Left ventricle myocardium superior (tissue), 1 donor: ENCODE measurements around the gene CRTC3. TPM values are rescaled to one million over a fixed set of nuclear protein-coding genes. Genes with fewer than 3 reads are reported as not detected.

Experiments used
- ATAC-seq: fragments of 200-7000 bp; cut with Tn5 transposase; one replicate; pipeline ENCODE4 v1.9.1; 2020; ENCODE audit warnings: mild to moderate bottlenecking, moderate library complexity
- DNase-seq: peaks from one replicate; pipeline ENCODE4 v3.0.0-alpha.2; 2020
- intact Hi-C: fragments of 100-400 bp; cut with micrococcal nuclease; formaldehyde crosslinking; loops from one replicate; pipeline ENCODE4 v1.11.0; 2022
- total RNA-seq: library from RNA; stranded (reverse); fragmentation: NEBNext Ultra II Directional; extraction: Animal tissue kit (Norgen Biotek cat#: 25700); gene quantifications from one replicate; pipeline ENCODE4 v1.2.1, GENCODE V29; 2021
- donor health status: DM: no; HTN: yes; CAD: no; lungs with severe emphysema.

Gene CRTC3
- total RNA-seq, 1 donor from 2014 or later = 29.8 TPM

DNA sequence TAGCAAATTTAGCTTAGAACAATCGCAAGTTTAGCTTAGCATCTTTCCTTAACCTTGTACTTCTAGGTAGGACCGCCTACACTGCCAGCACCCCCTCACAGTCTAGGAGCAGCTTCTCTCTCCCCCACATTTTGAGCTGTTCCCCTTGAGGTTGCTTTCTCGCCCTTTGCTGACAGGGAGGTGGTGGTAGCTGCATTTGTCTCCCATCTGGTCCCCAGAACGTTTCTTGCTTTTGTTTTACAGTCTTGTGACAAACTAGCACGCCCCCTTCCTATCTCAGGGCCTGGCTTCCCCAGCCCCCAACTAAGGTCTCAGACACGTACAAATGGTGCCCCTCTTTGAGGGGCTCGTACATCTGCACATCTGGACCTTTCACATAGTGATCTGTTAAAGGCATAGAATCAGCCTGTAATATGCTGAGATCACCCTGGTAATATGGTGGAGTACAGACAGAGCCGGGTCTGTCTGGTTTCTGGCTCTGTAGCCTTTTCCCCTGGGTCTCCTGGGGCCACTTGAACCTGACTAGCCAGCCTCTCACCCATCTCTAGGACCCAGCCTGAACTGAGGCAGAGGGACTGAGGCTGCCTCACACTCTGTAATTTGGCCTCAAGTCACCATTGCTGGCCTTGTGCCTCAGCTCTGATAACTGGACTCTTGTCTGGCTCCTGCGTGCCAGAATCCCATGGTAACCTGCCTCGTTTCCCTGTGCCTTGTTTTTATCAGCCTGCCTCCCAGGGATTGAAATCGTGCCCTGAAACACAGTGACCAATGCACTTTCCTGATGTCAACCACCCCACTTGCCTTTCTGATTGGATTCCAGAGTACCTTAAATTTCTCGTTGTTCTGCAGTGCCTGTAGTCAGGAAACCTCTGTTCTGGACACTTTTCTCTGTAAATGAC is 27.7 kb downstream of the CRTC3 start:
- intact Hi-C loops = no loop called here
- peak; percentile 92 for DNase-seq
- ATAC-seq = peak; percentile 82

DNA sequence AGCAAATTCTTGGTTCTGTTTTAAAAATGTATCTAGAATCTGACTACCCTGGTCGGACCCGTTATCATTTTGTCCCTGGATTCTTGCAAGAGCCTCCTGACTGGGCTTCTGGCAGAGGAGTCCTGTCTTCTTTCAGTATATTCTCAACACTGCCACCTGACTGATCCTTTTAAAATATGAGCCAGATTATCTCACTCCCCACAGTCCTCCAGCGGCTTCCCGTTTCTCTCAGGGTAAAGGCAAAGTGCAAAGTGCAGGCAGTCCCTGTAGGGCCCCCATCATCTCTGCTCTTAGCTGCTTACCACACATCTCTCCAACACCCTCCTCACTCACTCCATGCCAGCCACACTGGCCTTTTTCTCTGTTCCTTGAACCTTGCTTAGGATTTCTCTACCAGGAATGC is 28.4 kb downstream of the CRTC3 start:
- DNase-seq (peak; percentile 39), ATAC-seq (peak; percentile 44)
- intact Hi-C loops = no loop called here

DNA sequence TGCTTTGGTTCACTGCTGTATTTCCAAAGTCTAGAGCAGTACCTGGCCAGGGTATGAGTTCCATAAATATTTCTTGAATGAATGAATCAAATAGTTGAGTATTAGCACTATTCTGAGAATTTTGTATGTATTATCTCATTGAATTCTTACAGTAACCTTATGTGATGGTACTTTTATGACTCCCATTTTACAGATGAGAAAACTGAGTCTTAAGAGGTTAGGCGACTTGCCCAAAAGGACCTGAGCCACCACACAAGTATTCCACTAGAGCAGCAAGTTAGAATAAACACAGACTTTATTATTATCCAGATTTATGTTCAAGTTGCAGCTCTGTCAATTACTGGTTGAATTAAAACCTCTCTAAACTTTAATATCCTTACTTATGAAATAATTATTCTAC is 29.4 kb downstream of the CRTC3 start:
- ATAC-seq = no peak
- intact Hi-C loops = no loop called here
- no peak for DNase-seq

DNA sequence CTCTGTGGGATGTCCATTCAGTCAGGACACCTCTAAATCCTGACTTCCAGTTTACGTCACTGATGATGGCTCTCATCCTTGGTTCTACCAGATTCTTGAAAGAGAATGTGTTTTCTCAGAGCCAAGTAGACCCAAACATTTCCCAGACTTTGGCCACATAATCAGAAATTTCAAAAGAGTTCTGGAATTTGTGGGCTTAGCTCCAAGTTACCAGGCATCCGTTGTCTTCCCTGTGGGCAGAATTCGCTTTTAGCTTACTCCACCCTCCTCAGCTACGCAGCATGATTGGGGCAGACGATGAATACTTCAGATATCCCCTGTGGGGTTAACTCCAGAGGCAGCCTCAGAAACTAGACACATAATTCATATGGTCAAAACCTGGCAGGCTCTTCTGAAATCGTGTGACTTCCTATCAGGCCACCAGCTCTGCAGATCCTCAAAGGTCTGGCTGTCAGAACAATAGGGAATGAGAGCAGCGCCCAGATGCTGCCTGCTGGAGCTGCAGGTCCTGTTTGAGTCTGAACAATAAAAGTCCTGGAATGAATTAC is 30.6 kb downstream of the CRTC3 start:
- peak; percentile 60 for ATAC-seq
- intact Hi-C loops = no loop called here
- DNase-seq = peak; percentile 72

DNA sequence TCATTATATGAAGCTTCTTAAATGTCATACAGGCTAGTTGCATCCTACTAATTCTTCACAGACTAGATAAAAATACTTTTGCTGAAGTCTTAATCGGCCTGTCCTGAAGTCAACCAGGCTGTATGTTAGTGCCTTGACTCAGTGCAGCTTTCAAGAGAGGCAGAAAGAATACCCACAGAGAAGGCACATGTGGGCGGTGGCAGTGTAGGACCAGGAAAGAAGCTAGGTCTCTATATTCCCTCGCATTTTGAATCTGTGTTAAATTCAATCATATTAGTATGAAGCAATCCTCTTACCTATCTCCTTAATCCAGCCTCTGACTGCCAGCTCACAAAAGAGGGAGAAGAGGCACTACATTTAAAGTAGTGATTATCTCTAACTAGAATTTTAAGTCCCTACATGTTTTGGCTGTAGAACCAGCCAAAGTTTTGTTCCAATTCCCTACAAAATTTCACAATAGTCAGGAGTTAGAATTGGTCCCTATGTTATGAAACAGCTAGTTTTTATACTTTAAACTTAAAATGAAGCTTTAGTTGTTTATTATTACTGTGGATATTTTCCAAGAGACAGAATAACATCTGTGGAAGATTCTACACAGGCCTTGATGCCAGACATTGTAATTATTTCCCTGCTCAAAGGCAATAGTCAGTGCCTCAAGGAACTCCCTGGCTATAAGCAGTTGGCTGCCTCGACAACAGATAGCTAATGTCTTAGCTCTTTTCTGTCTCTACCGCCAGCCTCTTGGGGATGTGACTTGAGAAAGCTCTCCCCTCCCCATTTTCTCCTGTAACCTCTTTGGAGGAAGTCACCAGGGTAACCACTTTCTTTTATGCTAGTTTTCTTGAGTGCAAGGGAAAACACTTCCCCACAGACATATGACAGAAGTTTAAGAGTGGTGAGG is 31.9 kb downstream of the CRTC3 start:
- DNase-seq = no peak
- peak; percentile 5 for ATAC-seq
- intact Hi-C loops = no loop called here

DNA sequence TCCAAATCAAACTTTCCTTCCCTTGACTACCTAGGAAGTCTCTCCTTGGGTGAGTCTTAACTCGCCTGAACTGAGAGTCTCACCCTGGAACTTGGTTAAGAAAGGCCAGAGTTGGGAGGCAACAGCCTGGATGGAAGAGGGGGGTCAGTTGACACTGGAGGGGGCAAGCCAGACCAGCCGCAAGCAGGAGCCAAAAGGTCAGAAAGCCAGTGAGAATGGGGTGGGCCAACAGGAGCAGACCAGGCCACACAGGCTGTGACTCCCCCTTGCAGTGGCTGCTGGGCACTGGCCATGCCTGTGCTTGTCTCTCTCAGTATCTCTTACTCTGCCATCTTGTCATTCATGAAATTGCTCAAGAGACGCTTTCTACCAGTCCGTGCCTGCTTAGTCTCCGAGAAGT is 32.9 kb downstream of the CRTC3 start:
- no peak for ATAC-seq
- DNase-seq = no peak
- intact Hi-C loops = no loop called here

DNA sequence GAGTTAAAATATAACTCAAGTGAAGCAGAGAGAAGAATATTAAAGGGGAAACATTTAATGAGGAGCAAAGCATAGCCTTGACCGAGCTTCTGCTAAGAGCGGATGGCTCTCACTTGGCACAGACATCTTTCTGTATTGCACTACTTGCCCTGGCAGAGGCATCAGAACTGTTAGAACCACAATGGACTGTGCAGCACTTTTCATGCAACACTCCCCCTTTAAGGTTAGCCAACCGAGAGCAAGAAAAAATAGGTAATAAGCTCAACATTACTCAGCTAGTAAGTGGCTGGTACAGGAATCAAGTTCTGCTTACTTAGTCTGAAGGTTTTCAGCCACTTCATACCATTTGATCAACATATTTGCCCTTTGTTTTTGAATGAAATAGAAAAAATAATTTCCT is 33.7 kb downstream of the CRTC3 start:
- peak; percentile 5 for ATAC-seq
- DNase-seq = no peak
- intact Hi-C loops = no loop called here

DNA sequence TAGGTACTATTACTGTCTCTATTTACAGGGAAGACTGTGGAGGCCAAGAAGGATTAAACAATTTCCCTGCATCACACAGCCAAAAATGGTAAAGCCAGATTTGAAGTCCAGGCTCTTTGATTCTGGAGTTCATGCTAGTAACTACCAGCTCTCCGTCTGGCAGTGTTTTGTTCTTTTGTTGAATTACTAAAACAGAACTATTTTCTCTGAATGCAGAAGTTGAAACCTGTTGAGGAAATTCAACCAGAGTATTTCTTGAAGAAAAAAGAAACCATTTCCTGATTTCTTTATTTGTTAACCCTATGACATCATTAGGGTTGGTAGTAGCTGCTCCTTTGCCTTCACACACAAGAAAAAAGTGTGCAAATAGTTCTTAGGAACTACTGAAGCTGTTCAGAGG is 34.3 kb downstream of the CRTC3 start:
- ATAC-seq = no peak
- DNase-seq = no peak
- intact Hi-C loops = no loop called here

DNA sequence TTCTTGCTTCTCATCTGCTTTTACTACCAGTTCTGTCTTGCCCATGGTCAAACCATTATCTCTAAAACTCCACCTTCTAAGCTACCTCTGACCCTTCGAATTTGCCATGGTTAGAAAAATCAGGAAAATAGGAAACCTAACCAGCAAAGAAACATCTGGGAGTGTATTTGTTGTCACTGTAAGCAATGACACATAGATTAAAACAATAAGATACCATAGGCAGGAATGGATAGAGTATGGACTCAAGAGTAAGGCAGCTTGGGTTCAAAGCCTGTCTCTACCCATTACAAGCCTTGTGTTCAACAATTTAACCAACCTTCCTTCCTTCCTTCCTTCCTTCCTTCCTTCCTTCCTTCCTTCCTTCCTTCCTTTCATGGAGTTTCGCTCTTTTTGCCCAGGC is 34.9 kb downstream of the CRTC3 start:
- intact Hi-C loops = no loop called here
- no peak for DNase-seq
- ATAC-seq = no peak

DNA sequence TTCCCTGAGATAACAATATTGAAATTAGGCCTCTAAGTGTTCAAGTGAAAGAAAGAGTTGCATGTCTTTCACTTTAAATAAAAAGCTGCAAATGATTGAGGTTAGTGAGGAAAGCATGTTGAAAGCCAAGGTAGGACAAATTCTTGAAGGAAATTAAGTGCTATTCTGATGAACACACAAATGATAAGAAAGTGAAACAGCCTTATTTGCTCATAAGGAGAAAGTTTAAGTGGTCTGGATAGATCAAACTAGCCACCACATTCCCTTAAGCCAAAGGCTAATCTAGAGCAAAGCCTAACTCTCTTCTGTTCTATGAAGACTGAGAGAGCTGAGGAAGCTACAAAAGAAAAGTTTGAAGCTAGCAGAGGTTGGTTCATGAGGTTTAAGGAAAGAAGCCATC is 36.1 kb downstream of the CRTC3 start:
- no peak for ATAC-seq
- intact Hi-C loops = no loop called here
- no peak for DNase-seq

DNA sequence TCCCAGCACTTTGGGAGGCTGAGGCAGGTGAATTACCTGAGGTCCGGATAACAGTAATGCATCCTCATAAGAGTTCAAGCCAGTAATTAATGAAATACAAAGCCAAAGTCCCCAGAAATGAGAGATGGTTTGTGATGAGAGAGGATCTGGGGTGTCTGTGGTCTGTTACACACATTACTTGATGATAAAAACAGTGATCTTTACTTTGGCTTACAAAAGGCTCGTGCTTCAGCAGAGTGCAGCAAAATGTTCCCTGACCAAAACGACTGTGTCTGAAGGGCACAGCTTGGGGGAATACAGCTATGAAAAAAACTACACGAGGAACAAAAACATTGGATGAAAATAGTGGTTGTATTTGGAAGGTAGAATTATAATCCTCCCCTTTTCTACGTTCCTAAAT is 40.9 kb downstream of the CRTC3 start:
- intact Hi-C loops = no loop called here
- ATAC-seq = peak; percentile 33
- no peak for DNase-seq

DNA sequence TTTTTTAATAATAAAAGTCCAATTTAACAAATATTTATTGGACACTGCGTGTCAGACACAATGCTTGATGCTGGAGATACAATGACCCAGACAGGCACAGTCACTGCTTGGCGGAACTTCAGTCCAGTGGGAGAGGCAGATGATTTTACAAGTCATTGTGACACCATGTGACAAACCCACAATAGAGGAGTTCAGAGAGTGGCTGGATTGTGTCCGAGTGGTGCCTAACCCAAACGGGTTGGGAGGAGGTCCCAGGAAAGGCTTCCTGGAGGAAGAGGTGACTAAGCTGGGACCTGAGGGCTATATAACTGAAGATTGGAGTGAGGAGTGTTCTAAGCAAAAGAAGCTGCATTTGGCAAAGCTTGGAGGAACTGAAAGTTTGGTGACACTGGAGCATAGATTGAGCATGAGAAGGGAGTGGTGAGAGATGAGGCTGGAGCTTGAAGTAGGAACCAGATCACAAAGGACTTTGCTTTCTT is 41.4 kb downstream of the CRTC3 start:
- intact Hi-C loops = no loop called here
- no peak for DNase-seq

DNA sequence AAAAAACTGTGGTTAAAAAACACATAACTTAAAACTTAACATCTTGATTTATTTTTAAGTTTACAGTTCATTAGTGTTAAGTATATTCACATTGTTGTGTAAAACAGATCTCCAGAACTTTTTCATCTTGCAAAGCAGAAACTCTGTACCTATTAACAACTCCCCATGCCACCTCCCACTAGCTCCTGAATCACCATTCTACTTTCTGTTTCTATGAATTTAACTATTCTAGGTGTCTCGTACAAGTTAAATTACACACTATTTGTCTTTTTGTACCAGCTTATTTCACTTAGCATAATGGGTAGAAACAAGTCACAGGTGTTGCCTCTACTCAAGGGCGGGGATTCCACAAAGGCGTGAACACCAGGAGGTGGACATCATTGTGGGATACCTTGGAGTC is 43.2 kb downstream of the CRTC3 start:
- intact Hi-C loops = no loop called here
- ATAC-seq (no peak), DNase-seq (no peak)

More for the DNA sequence above, 41.4 kb downstream of the CRTC3 start:
- peak; percentile 89 for ATAC-seq

DNA sequence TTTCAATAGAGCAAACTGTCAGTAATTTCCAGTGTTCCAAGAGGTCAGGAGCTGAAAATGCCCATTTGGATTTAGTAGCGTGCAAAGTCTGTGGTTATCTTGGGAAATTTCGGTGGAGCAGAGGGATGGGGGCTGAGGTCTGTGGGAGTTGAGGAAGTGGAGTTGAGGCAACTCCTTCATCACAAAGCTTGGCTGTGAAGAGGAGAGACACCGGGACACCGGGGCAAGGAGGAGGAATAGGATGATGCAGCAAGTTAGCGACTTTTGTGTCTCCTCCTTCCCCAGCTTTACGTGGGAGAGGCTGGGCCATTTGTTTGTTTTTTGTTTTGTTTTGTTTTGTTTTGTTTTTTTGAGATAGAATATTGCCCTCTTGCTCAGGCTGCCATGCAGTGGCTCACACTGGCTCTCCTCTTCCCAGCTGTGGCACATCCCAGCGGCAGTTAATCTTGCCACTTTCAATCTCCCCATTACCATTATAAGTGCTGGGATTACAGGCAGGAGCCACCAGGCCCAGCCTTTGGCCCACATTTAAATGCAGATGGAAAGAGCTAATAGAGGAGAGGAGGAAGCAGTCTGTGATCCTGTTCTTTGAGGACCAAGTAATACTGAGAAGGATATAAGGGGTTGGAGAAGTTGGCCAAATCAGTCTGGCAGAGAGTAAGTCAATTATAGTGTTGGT is 47.1 kb downstream of the CRTC3 start:
- DNase-seq (no peak), ATAC-seq (no peak)
- intact Hi-C loops = no loop called here

DNA sequence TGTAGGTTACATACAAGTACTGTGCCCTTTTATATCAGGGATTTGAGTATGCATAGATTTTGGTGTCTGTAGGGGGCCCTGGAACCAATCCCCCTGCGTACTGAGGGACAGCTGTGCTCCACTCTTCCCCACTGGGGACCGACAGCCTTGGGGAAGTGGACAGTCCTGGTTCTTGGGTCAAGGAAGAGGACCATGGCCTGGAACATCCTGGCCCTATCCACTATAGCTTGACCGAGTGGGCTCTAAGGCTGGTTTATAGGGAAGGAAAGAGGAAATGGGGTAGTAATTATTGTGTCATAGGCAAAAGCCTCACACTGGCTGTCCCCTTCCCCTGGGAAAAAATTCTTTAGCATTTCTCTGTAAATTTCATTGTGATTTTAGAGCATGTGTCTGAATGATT is 49.5 kb downstream of the CRTC3 start:
- DNase-seq (no peak), ATAC-seq (peak; percentile 13)
- intact Hi-C loops = no loop called here

DNA sequence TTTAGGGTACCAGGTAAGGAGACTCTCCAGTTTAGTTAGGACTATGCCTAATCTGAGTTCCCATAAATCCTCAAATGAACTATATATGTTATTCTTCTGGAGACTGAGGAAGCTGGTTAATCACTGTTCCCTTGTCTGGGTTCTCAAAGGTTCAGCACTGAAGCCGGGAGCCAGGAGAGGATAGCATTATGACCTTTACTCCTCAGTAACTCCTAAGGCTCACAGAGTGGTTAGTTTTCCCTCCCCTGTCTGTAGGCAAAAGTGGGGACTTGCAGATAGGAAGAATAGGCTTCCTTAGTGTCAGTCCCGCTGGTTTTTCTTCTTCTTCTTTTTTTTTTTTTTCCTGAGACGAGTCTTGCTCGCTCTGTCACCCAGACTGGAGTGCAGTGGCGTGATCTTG is 50.4 kb downstream of the CRTC3 start:
- intact Hi-C loops = no loop called here
- DNase-seq (no peak), ATAC-seq (peak; percentile 10)

DNA sequence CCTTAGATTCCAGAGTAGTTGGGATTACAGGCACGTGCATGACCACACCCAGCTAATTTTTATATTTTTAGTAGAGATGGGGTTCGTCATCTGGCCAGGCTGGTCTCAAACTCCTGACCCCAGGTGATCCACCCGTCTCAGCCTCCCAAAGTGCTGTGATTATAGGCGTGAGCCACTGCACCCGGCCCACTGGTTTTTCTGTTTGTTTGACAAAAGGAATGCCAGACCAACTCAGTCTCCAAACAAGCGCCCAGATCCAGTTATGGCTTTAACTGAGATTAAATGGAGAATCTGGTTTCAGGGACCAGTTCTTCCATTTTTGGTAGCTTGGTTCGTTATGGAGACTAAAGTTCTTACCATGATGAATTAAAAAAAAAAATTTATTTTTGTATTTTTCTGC is 50.8 kb downstream of the CRTC3 start:
- DNase-seq (no peak), ATAC-seq (no peak)
- intact Hi-C loops = no loop called here

DNA sequence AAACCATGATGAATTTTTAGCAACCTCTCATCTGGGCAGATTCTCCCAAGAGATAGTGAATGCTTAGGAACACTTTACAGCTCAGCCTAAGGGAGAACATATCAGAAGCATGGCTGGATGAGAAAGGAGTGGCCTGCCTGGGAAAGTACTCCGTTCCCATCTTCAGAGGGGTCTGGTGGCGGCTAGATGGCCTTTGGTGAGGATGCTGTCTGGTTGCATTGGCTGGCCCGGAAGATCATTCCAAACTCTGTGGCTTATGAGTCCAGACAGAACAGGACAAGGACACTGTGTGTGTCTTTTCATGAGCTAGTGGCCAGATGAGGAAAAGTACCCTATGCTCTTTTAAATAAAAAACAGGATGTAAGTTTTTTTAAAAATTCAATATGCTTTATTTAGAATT is 51.2 kb downstream of the CRTC3 start:
- ATAC-seq = peak; percentile 54
- intact Hi-C loops = no loop called here
- no peak for DNase-seq

DNA sequence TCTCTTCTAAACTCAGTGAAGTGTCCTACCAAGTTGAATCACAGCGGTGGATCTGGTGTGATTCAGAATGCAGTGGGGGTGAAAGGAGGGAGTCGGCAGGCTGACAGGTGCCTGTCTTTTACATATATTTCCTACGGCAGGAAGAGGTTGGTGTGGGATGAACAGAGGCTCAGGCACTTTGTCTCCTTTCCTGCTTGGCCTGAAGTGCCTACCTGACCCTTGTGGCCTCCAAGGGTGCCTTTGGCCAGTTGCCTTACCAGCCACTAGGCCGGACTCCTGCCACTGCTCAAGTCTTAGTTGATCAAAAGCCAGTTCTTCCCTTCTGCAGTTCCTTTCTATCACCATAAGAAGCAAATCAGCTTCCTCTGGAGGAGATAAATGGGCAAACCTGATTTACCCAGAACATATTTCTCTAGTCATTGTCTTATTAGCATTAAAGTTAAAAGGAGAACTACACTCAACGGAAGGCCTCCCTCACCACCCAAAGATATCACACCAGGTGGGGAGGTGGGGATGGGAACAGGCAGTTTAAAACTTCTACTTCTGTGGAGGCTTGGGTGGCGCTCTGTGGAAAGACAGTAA is 52.1 kb downstream of the CRTC3 start:
- DNase-seq (no peak), ATAC-seq (peak; percentile 11)
- intact Hi-C loops = no loop called here
